Ishikawa (cell line): ENCODE results near the gene FAM114A2.

ENCODE experiments used
- CREB1 ChIP-seq: IDR thresholded peaks from 2 replicates; pipeline ENCODE4 v1.6.1; 2012; ENCODE audit warnings: low read depth
- EGR1 ChIP-seq: IDR thresholded peaks from 2 replicates; pipeline ENCODE4 v1.6.1; 2012
- EP300 ChIP-seq: IDR thresholded peaks from 2 replicates; pipeline ENCODE4 v1.6.1; 2012; ENCODE audit warnings: borderline replicate concordance
- FOXM1 ChIP-seq: IDR thresholded peaks from 2 replicates; pipeline ENCODE4 v1.6.1; 2012; ENCODE audit warnings: low read depth, borderline replicate concordance
- MAX ChIP-seq: IDR thresholded peaks from 2 replicates; pipeline ENCODE4 v1.6.1; 2012
- NFIC ChIP-seq: IDR thresholded peaks from 2 replicates; pipeline ENCODE4 v1.6.1; 2012
- RAD21 ChIP-seq: IDR thresholded peaks from 2 replicates; pipeline ENCODE4 v1.6.1; 2012; ENCODE audit warnings: low read depth
- REST ChIP-seq: IDR thresholded peaks from 2 replicates; pipeline ENCODE4 v1.6.1; 2012; ENCODE audit warnings: low read depth, mild to moderate bottlenecking
- TAF1 ChIP-seq: IDR thresholded peaks from 2 replicates; pipeline ENCODE4 v1.6.1; 2012; ENCODE audit warnings: low read depth, mild to moderate bottlenecking
- TCF12 ChIP-seq: IDR thresholded peaks from 2 replicates; pipeline ENCODE4 v1.6.1; 2012; ENCODE audit warnings: low read depth
- TEAD4 ChIP-seq: IDR thresholded peaks from 2 replicates; pipeline ENCODE4 v1.6.1; 2012
- USF1 ChIP-seq: IDR thresholded peaks from 2 replicates; pipeline ENCODE4 v1.6.1; 2012
- YY1 ChIP-seq: IDR thresholded peaks from 2 replicates; pipeline ENCODE4 v1.6.1; 2012; ENCODE audit warnings: low read depth

- TF ChIP-seq MAX (no peak), EGR1 (no peak), REST (no peak), USF1 (no peak), TAF1 (no peak), YY1 (no peak), TCF12 (no peak), CREB1 (no peak), FOXM1 (no peak), TEAD4 (no peak), RAD21 (no peak), NFIC (no peak), EP300 (no peak)
Measured at GRCh38 chr5:154060606-154061005, 21.9 kb upstream of the FAM114A2 start.
